HepG2 (cell line): ENCODE data around the gene PIK3C2B. TPM values are rescaled to one million over a fixed set of nuclear protein-coding genes. Genes with fewer than 3 reads are reported as not detected.
A peak's percentile ranks its signal among the peaks of the same experiment; 100 is the strongest.

Source experiments
- ATAC-seq: fragments of 200-7000 bp; cut with Tn5 transposase; 3 replicates; pipeline ENCODE4 v1.9.1; 2020; ENCODE audit warnings: mild to moderate bottlenecking, moderate library complexity
- BruUV-seq: library from RNA; stranded (reverse); fragments of 400-500 nt; replicated peaks from 2 replicates; lab custom pipeline; 2021; lab: Mats Ljungman, UMichigan
- CTCF ChIA-PET: fragments of 300-600 bp; formaldehyde crosslinking; extraction: SDS; loops from one replicate; lab custom pipeline; 2021; ENCODE audit warnings: low total read pairs, inconsistent platforms, low intra/inter-chr PET ratio; lab: Yijun Ruan, JAX
- POLR2A ChIA-PET: fragments of 350-600 bp; sonication (Branson Sonifier 250); formaldehyde crosslinking; loops from one replicate; lab custom pipeline; 2020; ENCODE audit warnings: antibody characterized with exemption, inconsistent platforms; lab: Yijun Ruan, JAX
- DNase-seq: peaks from one replicate; pipeline ENCODE4 v3.0.0-alpha.2; 2015; ENCODE audit warnings: low spot score
- FAIRE-seq: peaks from 3 replicates; lab custom pipeline; 2011; peaks lifted over from hg19 to GRCh38; lab: Jason Lieb, UNC
- H2AFZ ChIP-seq: one replicate; pipeline ENCODE4 v1.6.1; 2011; ENCODE audit warnings: low read length, inconsistent platforms
- H3K27ac ChIP-seq: fragments of 300-600 bp; 3 replicates; pipeline ENCODE4 v1.8.0; 2011; ENCODE audit warnings: mixed run types, mild to moderate bottlenecking, mixed read lengths, low read length, inconsistent platforms; ENCODE audit not compliant: insufficient read depth; ENCODE audit errors: extremely low read length
- H3K27me3 ChIP-seq, 2 experiments: fragments of 200-600 bp in 1 of 2; 2 replicates in 1 of 2; 3 replicates in 1 of 2; pipeline versions ENCODE4 v1.6.0 to v1.8.0; 2011; ENCODE audit warnings: low read length in 2 of 2, mild to moderate bottlenecking in 2 of 2, moderate library complexity in 2 of 2, inconsistent platforms in 1 of 2; ENCODE audit not compliant: insufficient read depth in 2 of 2, control insufficient read depth in 1 of 2
- H3K36me3 ChIP-seq, 2 experiments: fragments of 200-600 bp in 1 of 2; replicated peaks in 1 of 2; 2 replicates in 1 of 2; 3 replicates in 1 of 2; pipeline versions ENCODE4 v1.5.1 to v1.8.0; 2011; ENCODE audit warnings: low read length in 2 of 2, inconsistent platforms in 1 of 2; ENCODE audit not compliant: insufficient read depth in 2 of 2, control insufficient read depth in 1 of 2
- H3K4me1 ChIP-seq: 2 replicates; pipeline ENCODE4 v1.5.1; 2012; ENCODE audit warnings: low read length, inconsistent platforms; ENCODE audit not compliant: insufficient read depth
- H3K4me2 ChIP-seq: 2 replicates; pipeline ENCODE4 v1.6.0; 2011; ENCODE audit warnings: low read depth, low read length, inconsistent platforms
- H3K4me3 ChIP-seq, 3 experiments: fragments of 200-600 bp in 1 of 3; sonication (generic), shearing (Covaris generic) in 1 of 3; replicated peaks in 1 of 3; 2 replicates each; pipeline ENCODE4 v1.5.1; 2011 to 2016; ENCODE audit warnings: low read length in 3 of 3, inconsistent platforms in 2 of 3, low read depth in 2 of 3, mild to moderate bottlenecking in 2 of 3, control low read depth in 1 of 3, mixed read lengths in 1 of 3; ENCODE audit not compliant: insufficient read depth in 1 of 3
- H3K79me2 ChIP-seq: one replicate; pipeline ENCODE4 v1.6.1; 2011; ENCODE audit warnings: low read length, inconsistent platforms; ENCODE audit not compliant: insufficient read depth
- H3K9ac ChIP-seq: 2 replicates; pipeline ENCODE4 v1.6.0; 2011; ENCODE audit warnings: mild to moderate bottlenecking, low read depth, low read length, inconsistent platforms; ENCODE audit not compliant: insufficient read depth
- H3K9me3 ChIP-seq: 2 replicates; pipeline ENCODE4 v1.5.1; 2012; ENCODE audit warnings: mild to moderate bottlenecking, low read length
- H4K20me1 ChIP-seq: 2 replicates; pipeline ENCODE4 v1.6.0; 2011; ENCODE audit warnings: inconsistent platforms, mild to moderate bottlenecking, low read length, moderate library complexity; ENCODE audit not compliant: insufficient read depth
- CBX1 ChIP-seq: IDR thresholded peaks from one replicate; pipeline ENCODE4 v1.6.1; 2016; ENCODE audit warnings: antibody characterized with exemption, low read depth
- HNRNPH1 ChIP-seq: fragments of 200-400 bp; formaldehyde crosslinking; optimal IDR thresholded peaks from 2 replicates; pipeline ENCODE3; 2017; ENCODE audit warnings: mild to moderate bottlenecking, low read depth, low read length
- NFIC ChIP-seq: IDR thresholded peaks from 2 replicates; pipeline ENCODE4 v1.6.1; 2012; ENCODE audit warnings: mild to moderate bottlenecking, low read length, inconsistent platforms
- ZFP90 ChIP-seq: sonication (generic); formaldehyde crosslinking; IDR thresholded peaks from 2 replicates; pipeline ENCODE4 v1.8.0; 2022; ENCODE audit warnings: missing genetic modification reagents, mild to moderate bottlenecking, inconsistent platforms, borderline replicate concordance
- ZFY ChIP-seq: sonication (generic); formaldehyde crosslinking; IDR thresholded peaks from 2 replicates; pipeline ENCODE4 v1.4.0; 2020; ENCODE audit warnings: missing genetic modification reagents
- ZMYM2 ChIP-seq: sonication (generic); formaldehyde crosslinking; IDR thresholded peaks from 2 replicates; pipeline ENCODE4 v1.8.0; 2022; ENCODE audit warnings: mild to moderate bottlenecking, missing genetic modification reagents
- ZNF205 ChIP-seq: IDR thresholded peaks from 2 replicates; pipeline ENCODE4 v1.6.1; 2018; ENCODE audit warnings: missing biosample characterization, missing genetic modification reagents
- ZNF234 ChIP-seq: sonication (generic); formaldehyde crosslinking; conservative IDR thresholded peaks from 2 replicates; pipeline ENCODE4 v1.5.1; 2020; ENCODE audit warnings: mild to moderate bottlenecking, missing genetic modification reagents
- WGBS: methylation state at CpG from one replicate; pipeline ENCODE4 v1.1.6; 2017; ENCODE audit warnings: low lambda C conversion rate; 5-methylcytosine and 5-hydroxymethylcytosine counted together
- in situ Hi-C: cut with HindIII; loops from 2 replicates; pipeline ENCODE4 v1.10.0; 2017; ENCODE audit warnings: low pct_unique_long_range_greater_than_20kb; ENCODE audit not compliant: extremely low pct_ligation_motif_present
- intact Hi-C: fragments of 100-400 bp; cut with micrococcal nuclease; formaldehyde crosslinking; loops from one replicate; pipeline ENCODE4 v1.10.0; 2022; ENCODE audit not compliant: unreplicated experiment
- polyA plus RNA-seq, 8 experiments: library from polyadenylated mRNA; depleted of rRNA in 3 of 8; stranded (reverse) in 7 of 8; unstranded in 1 of 8; fragments of >200 nt; fragmentation: Illumina TruSeq in 4 of 8; extraction: Trizol in 4 of 8; gene quantifications; 2 replicates each; pipeline versions ENCODE4 v1.2.1 to v1.2.3, GENCODE V29; 2011 to 2016; ENCODE audit warnings: low read depth in 4 of 8, missing spikeins in 1 of 8, mixed read lengths in 1 of 8; ENCODE audit not compliant: insufficient read depth in 1 of 8
- total RNA-seq, 5 experiments: library from RNA; depleted of rRNA; stranded (reverse); fragments of >200 nt; fragmentation: Illumina TruSeq; extraction: Trizol; gene quantifications; 2 replicates each; pipeline ENCODE4 v1.2.3, GENCODE V29; 2016; ENCODE audit warnings: low read depth in 1 of 5
- TF ChIP-seq, protein P1 (sequence below): sonication (generic); formaldehyde crosslinking; IDR thresholded peaks from 2 replicates; pipeline ENCODE4 v1.4.0; 2020; ENCODE audit warnings: mild to moderate bottlenecking, missing genetic modification reagents, borderline replicate concordance
- TF ChIP-seq, protein P2 (sequence below), 2 experiments: fragments of 450-650 bp in 1 of 2; sonication (generic) in 1 of 2; formaldehyde crosslinking; IDR thresholded peaks; 2 replicates each; pipeline versions ENCODE4 v1.5.0 to v1.8.0; 2020 to 2022; ENCODE audit warnings: mild to moderate bottlenecking in 1 of 2, missing genetic modification reagents in 1 of 2
- TF ChIP-seq, protein P3 (sequence below): sonication (generic); formaldehyde crosslinking; IDR thresholded peaks from 2 replicates; pipeline ENCODE4 v1.5.1; 2020; ENCODE audit warnings: missing genetic modification reagents, mild to moderate bottlenecking, borderline replicate concordance

PIK3C2B gene
- total and polyA plus RNA-seq, 2 of the 13 experiments (the other 11 are each of a cell fraction or from before 2014, with no cell fraction given): 3.4 to 4.5 TPM

DNA sequence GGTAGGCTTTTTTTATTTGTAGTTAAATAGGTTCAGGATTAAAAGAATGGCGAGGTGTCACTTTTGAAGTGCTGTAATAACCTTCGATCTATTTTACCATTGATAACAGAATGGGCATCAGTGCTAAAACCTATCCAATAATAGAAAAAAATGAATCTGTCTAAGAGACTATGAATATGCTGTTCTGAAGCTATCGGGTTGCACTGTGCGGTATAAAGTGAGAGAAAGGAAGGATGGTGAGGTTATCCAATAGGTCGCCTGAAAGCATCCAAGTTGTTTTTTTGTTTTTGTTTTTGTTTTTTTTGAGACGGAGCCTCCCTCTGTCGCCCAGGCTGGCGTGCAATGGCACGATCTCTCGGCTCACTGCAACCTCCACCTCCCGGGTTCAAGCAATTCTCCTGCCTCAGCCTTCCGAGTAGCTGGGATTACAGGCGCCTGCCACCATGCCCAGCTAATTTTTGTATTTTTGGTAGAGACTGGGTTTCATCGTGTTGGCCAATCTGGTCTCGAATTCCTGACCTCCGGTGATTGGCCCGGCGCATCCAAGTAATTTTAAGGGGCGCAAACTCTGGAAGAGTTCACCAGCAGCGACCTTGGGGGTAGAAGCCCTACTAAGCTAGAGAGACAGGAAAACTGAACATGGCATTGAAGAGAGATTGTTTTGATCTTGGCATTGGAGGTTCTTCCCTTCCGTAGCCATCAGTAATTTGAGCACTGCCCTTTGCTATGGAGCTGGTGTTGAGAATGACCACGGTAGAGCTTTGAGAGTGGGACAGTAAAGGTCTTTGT lies 12.9 kb upstream of the PIK3C2B start:
- Histone ChIP-seq H3K4me3 (peak overlapping the region; percentile 72 to 84 (median 76)), H3K79me2 (no peaks in the 10 kb centered on the region), H3K9me3 (no peaks in the 10 kb centered on the region), H4K20me1 (no peaks in the 10 kb centered on the region), H2AFZ (peak overlapping the region; percentile 98), H3K4me2 (peak overlapping the region; percentile 70), H3K36me3 (no peaks in the 10 kb centered on the region), H3K9ac (peak overlapping the region; percentile 76), H3K4me1 (peaks cover 48% of the 10 kb centered on the region), H3K27me3 (no peaks in the 10 kb centered on the region; a peak in 1 of 5 replicates), H3K27ac (peak overlapping the region; percentile 72)
- in situ Hi-C loops: no loop called here
- ATAC-seq (peak; percentile 36), FAIRE-seq (no peak), DNase-seq (peak; percentile 64)
- ChIA-PET CTCF (no interaction called here), POLR2A (interaction anchor here (1.0 to 4.7 kb wide), 4 partner anchors 9 to 97 kb away, joined by 3 to 103 read pairs (median 14); partner anchors contain the start of genes MDM4 and PIK3C2B)
- intact Hi-C loops: loop anchor here (1.0 to 10.0 kb wide), 3 partner anchors 9 to 363 kb away; partner anchors contain the start of genes MDM4 and PPP1R15B
- whole genome bisulfite sequencing: under 1% methylated on average over 19 of the region's 22 CpGs
- BruUV-seq: TSS peak; percentile 100
- TF ChIP-seq ZNF234 (CRISPR knock-in tag) (no peak), CBX1 (no peak), ZNF205 (CRISPR knock-in tag) (no peak), ZFY (CRISPR knock-in tag) (peak; percentile 43), NFIC (no peak), ZFP90 (CRISPR knock-in tag) (peak; percentile 66; the same call in 1 of the 2 replicates), HNRNPH1 (no peak), ZMYM2 (CRISPR knock-in tag) (no peak)
- TF ChIP-seq, protein P1, sequence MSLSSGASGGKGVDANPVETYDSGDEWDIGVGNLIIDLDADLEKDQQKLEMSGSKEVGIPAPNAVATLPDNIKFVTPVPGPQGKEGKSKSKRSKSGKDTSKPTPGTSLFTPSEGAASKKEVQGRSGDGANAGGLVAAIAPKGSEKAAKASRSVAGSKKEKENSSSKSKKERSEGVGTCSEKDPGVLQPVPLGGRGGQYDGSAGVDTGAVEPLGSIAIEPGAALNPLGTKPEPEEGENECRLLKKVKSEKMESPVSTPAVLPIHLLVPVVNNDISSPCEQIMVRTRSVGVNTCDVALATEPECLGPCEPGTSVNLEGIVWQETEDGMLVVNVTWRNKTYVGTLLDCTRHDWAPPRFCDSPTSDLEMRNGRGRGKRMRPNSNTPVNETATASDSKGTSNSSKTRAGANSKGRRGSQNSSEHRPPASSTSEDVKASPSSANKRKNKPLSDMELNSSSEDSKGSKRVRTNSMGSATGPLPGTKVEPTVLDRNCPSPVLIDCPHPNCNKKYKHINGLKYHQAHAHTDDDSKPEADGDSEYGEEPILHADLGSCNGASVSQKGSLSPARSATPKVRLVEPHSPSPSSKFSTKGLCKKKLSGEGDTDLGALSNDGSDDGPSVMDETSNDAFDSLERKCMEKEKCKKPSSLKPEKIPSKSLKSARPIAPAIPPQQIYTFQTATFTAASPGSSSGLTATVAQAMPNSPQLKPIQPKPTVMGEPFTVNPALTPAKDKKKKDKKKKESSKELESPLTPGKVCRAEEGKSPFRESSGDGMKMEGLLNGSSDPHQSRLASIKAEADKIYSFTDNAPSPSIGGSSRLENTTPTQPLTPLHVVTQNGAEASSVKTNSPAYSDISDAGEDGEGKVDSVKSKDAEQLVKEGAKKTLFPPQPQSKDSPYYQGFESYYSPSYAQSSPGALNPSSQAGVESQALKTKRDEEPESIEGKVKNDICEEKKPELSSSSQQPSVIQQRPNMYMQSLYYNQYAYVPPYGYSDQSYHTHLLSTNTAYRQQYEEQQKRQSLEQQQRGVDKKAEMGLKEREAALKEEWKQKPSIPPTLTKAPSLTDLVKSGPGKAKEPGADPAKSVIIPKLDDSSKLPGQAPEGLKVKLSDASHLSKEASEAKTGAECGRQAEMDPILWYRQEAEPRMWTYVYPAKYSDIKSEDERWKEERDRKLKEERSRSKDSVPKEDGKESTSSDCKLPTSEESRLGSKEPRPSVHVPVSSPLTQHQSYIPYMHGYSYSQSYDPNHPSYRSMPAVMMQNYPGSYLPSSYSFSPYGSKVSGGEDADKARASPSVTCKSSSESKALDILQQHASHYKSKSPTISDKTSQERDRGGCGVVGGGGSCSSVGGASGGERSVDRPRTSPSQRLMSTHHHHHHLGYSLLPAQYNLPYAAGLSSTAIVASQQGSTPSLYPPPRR (CRISPR knock-in tag): no peak
- TF ChIP-seq, protein P2, sequence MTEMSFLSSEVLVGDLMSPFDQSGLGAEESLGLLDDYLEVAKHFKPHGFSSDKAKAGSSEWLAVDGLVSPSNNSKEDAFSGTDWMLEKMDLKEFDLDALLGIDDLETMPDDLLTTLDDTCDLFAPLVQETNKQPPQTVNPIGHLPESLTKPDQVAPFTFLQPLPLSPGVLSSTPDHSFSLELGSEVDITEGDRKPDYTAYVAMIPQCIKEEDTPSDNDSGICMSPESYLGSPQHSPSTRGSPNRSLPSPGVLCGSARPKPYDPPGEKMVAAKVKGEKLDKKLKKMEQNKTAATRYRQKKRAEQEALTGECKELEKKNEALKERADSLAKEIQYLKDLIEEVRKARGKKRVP (CRISPR knock-in tag; IDR thresholded peaks at IDR 0.05): no peak
- TF ChIP-seq, protein P3, sequence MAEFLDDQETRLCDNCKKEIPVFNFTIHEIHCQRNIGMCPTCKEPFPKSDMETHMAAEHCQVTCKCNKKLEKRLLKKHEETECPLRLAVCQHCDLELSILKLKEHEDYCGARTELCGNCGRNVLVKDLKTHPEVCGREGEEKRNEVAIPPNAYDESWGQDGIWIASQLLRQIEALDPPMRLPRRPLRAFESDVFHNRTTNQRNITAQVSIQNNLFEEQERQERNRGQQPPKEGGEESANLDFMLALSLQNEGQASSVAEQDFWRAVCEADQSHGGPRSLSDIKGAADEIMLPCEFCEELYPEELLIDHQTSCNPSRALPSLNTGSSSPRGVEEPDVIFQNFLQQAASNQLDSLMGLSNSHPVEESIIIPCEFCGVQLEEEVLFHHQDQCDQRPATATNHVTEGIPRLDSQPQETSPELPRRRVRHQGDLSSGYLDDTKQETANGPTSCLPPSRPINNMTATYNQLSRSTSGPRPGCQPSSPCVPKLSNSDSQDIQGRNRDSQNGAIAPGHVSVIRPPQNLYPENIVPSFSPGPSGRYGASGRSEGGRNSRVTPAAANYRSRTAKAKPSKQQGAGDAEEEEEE: no peak
